HepG2 (cell line): ENCODE data around the gene LAMP2. TPM values are rescaled to one million over a fixed set of nuclear protein-coding genes. Genes with fewer than 3 reads are reported as not detected.

Source experiments
- CEBPB ChIP-seq: IDR thresholded peaks from 2 replicates; pipeline ENCODE4 v1.6.1; 2011; ENCODE audit warnings: low read depth, low read length, improper control_type of control experiment, borderline replicate concordance
- FOXA1 ChIP-seq, 2 experiments: fragments of 450-650 bp in 1 of 2; sonication (generic) in 1 of 2; formaldehyde crosslinking in 1 of 2; IDR thresholded peaks; 2 replicates each; pipeline versions ENCODE4 v1.4.0 to v1.6.1; 2016 to 2020; ENCODE audit warnings: missing genetic modification reagents in 1 of 2
- FOXK2 ChIP-seq: fragments of 450-650 bp; IDR thresholded peaks from 2 replicates; pipeline ENCODE4 v1.6.1; 2016
- GATAD2A ChIP-seq: IDR thresholded peaks from 2 replicates; pipeline ENCODE4 v1.6.1; 2016
- JDP2 ChIP-seq: sonication (generic); formaldehyde crosslinking; IDR thresholded peaks from 2 replicates; pipeline ENCODE4 v1.8.1; 2022; ENCODE audit warnings: missing genetic modification reagents, borderline replicate concordance
- NFIB ChIP-seq: sonication (generic); formaldehyde crosslinking; IDR thresholded peaks from 2 replicates; pipeline ENCODE4 v1.9.0; 2021; ENCODE audit warnings: missing genetic modification reagents, mild to moderate bottlenecking, borderline replicate concordance
- PBX2 ChIP-seq: IDR thresholded peaks from 2 replicates; pipeline ENCODE4 v1.6.1; 2016; ENCODE audit warnings: control low read depth
- POLR2G ChIP-seq: fragments of 200-400 bp; formaldehyde crosslinking; IDR thresholded peaks from 2 replicates; pipeline ENCODE4 v1.6.1; 2018; ENCODE audit warnings: mild to moderate bottlenecking, low read depth, low read length, moderate library complexity
- SOX13 ChIP-seq, 3 experiments: fragments of 450-650 bp in 1 of 3; sonication (generic) in 1 of 3; formaldehyde crosslinking in 1 of 3; IDR thresholded peaks in 2 of 3; conservative IDR thresholded peaks in 1 of 3; 2 replicates each; pipeline versions ENCODE4 v1.5.0 to v1.6.1; 2016 to 2020; ENCODE audit warnings: antibody characterized with exemption in 1 of 3, mild to moderate bottlenecking in 1 of 3, missing compliant biosample characterization in 1 of 3, missing genetic modification reagents in 1 of 3, moderate library complexity in 1 of 3
- SOX5 ChIP-seq: IDR thresholded peaks from 2 replicates; pipeline ENCODE4 v1.6.1; 2016; ENCODE audit warnings: borderline replicate concordance
- ZNF124 ChIP-seq: sonication (generic); formaldehyde crosslinking; IDR thresholded peaks from 2 replicates; pipeline ENCODE4 v1.4.0; 2020; ENCODE audit warnings: missing genetic modification reagents
- ZNF414 ChIP-seq: sonication (generic); formaldehyde crosslinking; IDR thresholded peaks from 2 replicates; pipeline ENCODE4 v1.5.0; 2020; ENCODE audit warnings: missing genetic modification reagents
- ZNF543 ChIP-seq: sonication (generic); formaldehyde crosslinking; IDR thresholded peaks from 2 replicates; pipeline ENCODE4 v1.4.0; 2020; ENCODE audit warnings: mild to moderate bottlenecking, missing genetic modification reagents
- ZNF550 ChIP-seq: sonication (generic); formaldehyde crosslinking; IDR thresholded peaks from 2 replicates; pipeline ENCODE4 v1.4.0; 2020; ENCODE audit warnings: mild to moderate bottlenecking, missing genetic modification reagents, borderline replicate concordance
- ZNF569 ChIP-seq: sonication (generic); formaldehyde crosslinking; IDR thresholded peaks from 2 replicates; pipeline ENCODE4 v1.5.0; 2020; ENCODE audit warnings: mild to moderate bottlenecking, missing genetic modification reagents, moderate library complexity, borderline replicate concordance
- ZNF577 ChIP-seq: sonication (generic); formaldehyde crosslinking; IDR thresholded peaks from 2 replicates; pipeline ENCODE4 v1.4.0; 2020; ENCODE audit warnings: mild to moderate bottlenecking, low read depth, missing genetic modification reagents, borderline replicate concordance
- ZNF710 ChIP-seq: sonication (generic); formaldehyde crosslinking; IDR thresholded peaks from 2 replicates; pipeline ENCODE4 v1.5.0; 2020; ENCODE audit warnings: mild to moderate bottlenecking, missing genetic modification reagents, borderline replicate concordance
- ZNF724P ChIP-seq: sonication (generic); formaldehyde crosslinking; IDR thresholded peaks from 2 replicates; pipeline ENCODE4 v1.8.0; 2022; ENCODE audit warnings: missing genetic modification reagents, borderline replicate concordance
- ZNF746 ChIP-seq: sonication (generic); formaldehyde crosslinking; IDR thresholded peaks from 2 replicates; pipeline ENCODE4 v1.8.0; 2022; ENCODE audit warnings: mild to moderate bottlenecking, missing genetic modification reagents
- polyA plus RNA-seq, 8 experiments: library from polyadenylated mRNA; depleted of rRNA in 3 of 8; stranded (reverse) in 7 of 8; unstranded in 1 of 8; fragments of >200 nt; fragmentation: Illumina TruSeq in 4 of 8; extraction: Trizol in 4 of 8; gene quantifications; 2 replicates each; pipeline versions ENCODE4 v1.2.1 to v1.2.3, GENCODE V29; 2011 to 2016; ENCODE audit warnings: low read depth in 4 of 8, missing spikeins in 1 of 8, mixed read lengths in 1 of 8; ENCODE audit not compliant: insufficient read depth in 1 of 8
- total RNA-seq, 5 experiments: library from RNA; depleted of rRNA; stranded (reverse); fragments of >200 nt; fragmentation: Illumina TruSeq; extraction: Trizol; gene quantifications; 2 replicates each; pipeline ENCODE4 v1.2.3, GENCODE V29; 2016; ENCODE audit warnings: low read depth in 1 of 5
- TF ChIP-seq, protein P1 (sequence below): sonication (generic); formaldehyde crosslinking; conservative IDR thresholded peaks from 2 replicates; pipeline ENCODE4 v1.4.0; 2020; ENCODE audit warnings: mild to moderate bottlenecking, missing genetic modification reagents, moderate library complexity
- TF ChIP-seq, protein P2 (sequence below): fragments of 450-650 bp; IDR thresholded peaks from 2 replicates; pipeline ENCODE4 v1.6.1; 2016

LAMP2 gene
- total and polyA plus RNA-seq, 2 of the 13 experiments (the other 11 are each of a cell fraction or from before 2014, with no cell fraction given) = 127 to 170 TPM

DNA sequence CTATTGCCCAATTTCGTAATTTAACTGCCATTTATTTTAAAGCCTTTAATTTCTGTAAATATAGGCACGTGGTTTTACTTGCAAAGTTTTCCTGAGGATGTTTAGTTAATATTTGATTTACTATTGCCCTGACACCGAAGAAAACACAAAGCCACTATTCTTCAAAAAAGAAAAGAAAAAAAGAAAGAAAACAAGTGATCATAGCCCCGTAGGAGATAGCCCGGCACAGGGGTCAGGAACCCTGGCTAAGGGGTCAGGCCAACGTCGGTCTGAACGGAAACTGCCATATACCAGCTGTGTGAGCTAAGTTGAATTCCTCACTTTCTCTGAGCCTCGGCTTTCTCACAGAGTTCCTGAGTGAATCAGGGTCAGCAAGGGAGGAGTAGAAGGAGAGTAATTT, 17.7 kb upstream of the LAMP2 start (continued):
- TF ChIP-seq, protein P1, sequence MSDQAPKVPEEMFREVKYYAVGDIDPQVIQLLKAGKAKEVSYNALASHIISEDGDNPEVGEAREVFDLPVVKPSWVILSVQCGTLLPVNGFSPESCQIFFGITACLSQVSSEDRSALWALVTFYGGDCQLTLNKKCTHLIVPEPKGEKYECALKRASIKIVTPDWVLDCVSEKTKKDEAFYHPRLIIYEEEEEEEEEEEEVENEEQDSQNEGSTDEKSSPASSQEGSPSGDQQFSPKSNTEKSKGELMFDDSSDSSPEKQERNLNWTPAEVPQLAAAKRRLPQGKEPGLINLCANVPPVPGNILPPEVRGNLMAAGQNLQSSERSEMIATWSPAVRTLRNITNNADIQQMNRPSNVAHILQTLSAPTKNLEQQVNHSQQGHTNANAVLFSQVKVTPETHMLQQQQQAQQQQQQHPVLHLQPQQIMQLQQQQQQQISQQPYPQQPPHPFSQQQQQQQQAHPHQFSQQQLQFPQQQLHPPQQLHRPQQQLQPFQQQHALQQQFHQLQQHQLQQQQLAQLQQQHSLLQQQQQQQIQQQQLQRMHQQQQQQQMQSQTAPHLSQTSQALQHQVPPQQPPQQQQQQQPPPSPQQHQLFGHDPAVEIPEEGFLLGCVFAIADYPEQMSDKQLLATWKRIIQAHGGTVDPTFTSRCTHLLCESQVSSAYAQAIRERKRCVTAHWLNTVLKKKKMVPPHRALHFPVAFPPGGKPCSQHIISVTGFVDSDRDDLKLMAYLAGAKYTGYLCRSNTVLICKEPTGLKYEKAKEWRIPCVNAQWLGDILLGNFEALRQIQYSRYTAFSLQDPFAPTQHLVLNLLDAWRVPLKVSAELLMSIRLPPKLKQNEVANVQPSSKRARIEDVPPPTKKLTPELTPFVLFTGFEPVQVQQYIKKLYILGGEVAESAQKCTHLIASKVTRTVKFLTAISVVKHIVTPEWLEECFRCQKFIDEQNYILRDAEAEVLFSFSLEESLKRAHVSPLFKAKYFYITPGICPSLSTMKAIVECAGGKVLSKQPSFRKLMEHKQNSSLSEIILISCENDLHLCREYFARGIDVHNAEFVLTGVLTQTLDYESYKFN (CRISPR knock-in tag) = peak; percentile 78; the same call in 1 of the 2 replicates
- TF ChIP-seq ZNF543 = no peak
- no peak for TF ChIP-seq ZNF124 (CRISPR knock-in tag)
- TF ChIP-seq POLR2G = peak; percentile 50; the same call in 1 of the 2 replicates
- TF ChIP-seq, protein P2, sequence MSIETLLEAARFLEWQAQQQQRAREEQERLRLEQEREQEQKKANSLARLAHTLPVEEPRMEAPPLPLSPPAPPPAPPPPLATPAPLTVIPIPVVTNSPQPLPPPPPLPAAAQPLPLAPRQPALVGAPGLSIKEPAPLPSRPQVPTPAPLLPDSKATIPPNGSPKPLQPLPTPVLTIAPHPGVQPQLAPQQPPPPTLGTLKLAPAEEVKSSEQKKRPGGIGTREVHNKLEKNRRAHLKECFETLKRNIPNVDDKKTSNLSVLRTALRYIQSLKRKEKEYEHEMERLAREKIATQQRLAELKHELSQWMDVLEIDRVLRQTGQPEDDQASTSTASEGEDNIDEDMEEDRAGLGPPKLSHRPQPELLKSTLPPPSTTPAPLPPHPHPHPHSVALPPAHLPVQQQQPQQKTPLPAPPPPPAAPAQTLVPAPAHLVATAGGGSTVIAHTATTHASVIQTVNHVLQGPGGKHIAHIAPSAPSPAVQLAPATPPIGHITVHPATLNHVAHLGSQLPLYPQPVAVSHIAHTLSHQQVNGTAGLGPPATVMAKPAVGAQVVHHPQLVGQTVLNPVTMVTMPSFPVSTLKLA = peak; percentile 41; the same call in 1 of the 2 replicates
- no peak for TF ChIP-seq FOXA1 (IDR thresholded peaks at IDR 0.05)
- TF ChIP-seq FOXA1 (CRISPR knock-in tag; IDR thresholded peaks at IDR 0.05) = no peak
- TF ChIP-seq SOX13 (IDR thresholded peaks at IDR 0.05) = 0 out of 2 replicates have a peak, but pooled peaks have one; percentile 36
- TF ChIP-seq SOX13 (CRISPR knock-in tag; conservative IDR thresholded peaks at IDR 0.05 in 1 of 2, IDR thresholded peaks at IDR 0.05 in 1 of 2) = peak in 1 of 2 experiments; percentile 81; a peak in 2 of 4 replicates
- no peak for TF ChIP-seq ZNF724P (CRISPR knock-in tag)
- TF ChIP-seq ZNF746 = no peak
- TF ChIP-seq ZNF550 (CRISPR knock-in tag) = no peak
- peak; percentile 87; the same call in 1 of the 2 replicates for TF ChIP-seq ZNF710 (CRISPR knock-in tag)
- no peak for TF ChIP-seq PBX2 (CRISPR knock-in tag)
- no peak for TF ChIP-seq JDP2 (CRISPR knock-in tag)
- TF ChIP-seq ZNF577 (CRISPR knock-in tag) = no peak
- TF ChIP-seq ZNF569 (CRISPR knock-in tag) = no peak
- peak; percentile 62 for TF ChIP-seq GATAD2A (CRISPR knock-in tag)
- no peak for TF ChIP-seq ZNF414 (CRISPR knock-in tag)
- TF ChIP-seq SOX5 (CRISPR knock-in tag) = peak; percentile 55; the same call in 1 of the 2 replicates
- TF ChIP-seq CEBPB = 0 out of 2 replicates have a peak, but pooled peaks have one; percentile 10
- no peak for TF ChIP-seq NFIB (CRISPR knock-in tag)
- TF ChIP-seq FOXK2 = peak; percentile 52; the same call in 1 of the 2 replicates
